H54 (cell line): ENCODE measurements around the gene SPACA6.

ENCODE experiments used
- DNase-seq: peaks from one replicate; pipeline ENCODE4 v3.0.0; 2011; ENCODE audit warnings: low spot score, mixed read lengths; ENCODE audit not compliant: insufficient read length
- FAIRE-seq: peaks from 3 replicates; lab custom pipeline; 2011; peaks lifted over from hg19 to GRCh38; lab: Jason Lieb, UNC
- POLR2A ChIP-seq: IDR thresholded peaks from 2 replicates; pipeline ENCODE4 v1.6.1; 2011; ENCODE audit warnings: low read depth, mild to moderate bottlenecking, low read length

SPACA6 gene

GRCh38 chr19:51693819-51694218 lies 689 bp downstream of the SPACA6 start:
- no peak for FAIRE-seq
- DNase-seq, result no peak
- TF ChIP-seq POLR2A, result no peak

DNA sequence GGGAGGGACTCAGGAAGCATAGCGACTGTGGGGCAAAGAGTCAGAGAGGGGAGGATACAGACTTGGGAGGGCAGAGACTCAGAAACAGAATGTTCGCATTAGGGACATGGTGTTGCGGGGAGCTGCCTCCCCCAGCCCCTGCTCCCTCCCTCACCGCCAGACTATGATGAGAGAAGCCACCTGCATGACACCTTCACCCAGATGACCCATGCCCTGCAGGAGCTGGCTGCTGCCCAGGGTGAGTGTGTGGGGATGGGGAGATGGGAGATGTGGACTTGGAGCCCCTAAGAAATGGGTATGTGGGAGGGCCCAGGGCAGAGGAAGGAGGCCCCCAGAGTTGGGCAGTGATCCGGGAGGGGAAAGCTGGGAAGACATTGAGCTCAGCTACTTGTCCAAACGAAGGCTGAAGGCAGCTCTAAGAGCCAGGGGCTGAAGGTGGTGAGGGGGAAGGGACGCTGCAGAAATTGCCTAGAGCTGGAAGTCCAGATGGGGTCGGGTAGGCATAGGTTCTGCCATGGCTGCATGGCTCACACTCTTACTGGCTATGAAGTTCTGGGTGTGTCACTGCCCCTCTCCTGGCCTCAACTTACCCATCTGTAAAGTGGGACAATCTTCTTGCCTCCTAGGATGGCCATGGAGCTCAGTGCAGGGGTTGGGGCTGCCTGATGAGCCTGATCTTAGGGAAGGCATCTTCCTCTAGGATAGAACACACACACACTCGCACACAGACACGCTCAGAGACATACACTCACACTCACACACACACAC lies 1.4 kb downstream of the SPACA6 start:
- no peak for DNase-seq
- FAIRE-seq, result no peak
- no peak for TF ChIP-seq POLR2A

GRCh38 chr19:51695088-51695487 lies 2.0 kb downstream of the SPACA6 start:
- no peak for FAIRE-seq
- TF ChIP-seq POLR2A, result no peak

GRCh38 chr19:51695702-51696315 lies 2.7 kb downstream of the SPACA6 start:
- TF ChIP-seq POLR2A, result no peak
- no peak for DNase-seq
- FAIRE-seq, result no peak

More at GRCh38 chr19:51695088-51695487, 2.0 kb downstream of the SPACA6 start:
- DNase-seq, result no peak

DNA sequence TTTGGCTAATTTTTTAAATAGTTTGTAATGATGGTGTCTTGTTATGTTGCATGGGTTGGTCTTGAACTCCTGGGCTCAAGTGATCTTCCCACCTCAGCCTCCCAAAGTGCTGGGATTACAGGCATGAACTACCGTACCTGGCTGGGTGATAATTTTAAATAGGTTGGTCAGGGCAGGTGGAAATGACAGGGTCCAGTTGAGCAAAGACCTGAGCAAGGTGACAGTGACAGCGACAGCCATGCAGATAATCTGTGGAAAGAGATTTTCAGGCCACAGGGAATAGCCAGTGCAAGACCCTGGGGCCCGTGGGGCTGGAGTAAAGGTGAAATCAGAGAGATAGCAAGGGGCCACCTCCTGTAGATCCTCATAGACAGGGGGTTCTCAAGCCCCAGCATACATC lies 3.5 kb downstream of the SPACA6 start:
- no peak for TF ChIP-seq POLR2A
- no peak for DNase-seq
- no peak for FAIRE-seq

- DNase-seq (no peak), FAIRE-seq (no peak)
Observed at GRCh38 chr19:51697169-51697776, 4.1 kb downstream of the SPACA6 start.

DNA sequence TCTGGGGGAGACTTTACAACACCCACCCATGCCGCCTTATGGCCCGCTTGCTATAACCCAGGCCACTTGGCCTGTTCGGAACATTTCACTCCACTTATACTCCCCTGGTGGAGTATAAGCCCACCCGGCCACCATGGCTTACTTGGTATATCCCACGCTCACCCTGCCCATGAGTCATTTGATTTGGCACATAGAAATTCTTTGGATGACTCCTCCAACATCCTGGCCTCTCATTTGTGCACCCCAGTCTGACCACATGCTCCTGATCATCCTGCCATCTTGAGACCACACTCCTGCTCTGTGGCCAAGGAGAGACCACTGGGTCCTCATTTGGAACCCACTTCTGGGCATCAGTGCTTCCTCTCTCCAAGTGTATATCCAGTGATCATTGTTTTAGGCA lies 5.2 kb downstream of the SPACA6 start:
- TF ChIP-seq POLR2A, result no peak
- FAIRE-seq (no peak), DNase-seq (peak; percentile 42)

More at GRCh38 chr19:51697169-51697776, 4.1 kb downstream of the SPACA6 start:
- TF ChIP-seq POLR2A, result no peak

- FAIRE-seq (no peak), DNase-seq (no peak)
- no peak for TF ChIP-seq POLR2A
Observed at GRCh38 chr19:51699170-51699569, 6.0 kb downstream of the SPACA6 start.

DNA sequence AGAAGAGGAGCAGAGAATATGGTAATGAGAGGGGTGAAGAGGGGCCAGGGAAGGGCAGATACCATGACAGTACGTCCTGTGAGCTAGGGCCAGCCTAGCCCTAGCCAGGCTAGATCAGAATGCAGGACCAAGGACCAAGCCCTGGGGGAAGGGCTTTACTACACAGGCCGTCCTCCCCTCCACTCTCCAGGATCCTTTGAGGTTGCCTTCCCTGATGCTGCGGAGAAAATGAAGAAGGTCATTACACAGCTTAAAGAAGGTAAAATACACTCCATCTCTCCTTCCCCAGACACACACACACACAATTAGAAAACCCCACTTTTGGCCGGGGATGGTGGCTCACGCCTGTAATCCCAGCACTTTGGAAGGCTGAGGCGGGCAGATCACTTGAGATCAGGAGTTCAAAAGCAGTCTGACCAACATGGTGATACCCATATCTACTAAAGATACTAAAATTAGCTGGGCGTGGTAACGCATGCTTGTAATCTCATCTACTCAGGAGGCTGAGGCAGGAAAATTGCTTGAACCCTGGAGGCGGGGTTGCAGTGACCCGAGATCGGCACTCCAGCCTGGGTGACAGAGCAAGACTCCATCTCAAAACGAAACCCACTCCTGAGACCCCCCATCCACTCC lies 8.5 kb downstream of the SPACA6 start:
- DNase-seq (no peak), FAIRE-seq (no peak)
- no peak for TF ChIP-seq POLR2A

DNA sequence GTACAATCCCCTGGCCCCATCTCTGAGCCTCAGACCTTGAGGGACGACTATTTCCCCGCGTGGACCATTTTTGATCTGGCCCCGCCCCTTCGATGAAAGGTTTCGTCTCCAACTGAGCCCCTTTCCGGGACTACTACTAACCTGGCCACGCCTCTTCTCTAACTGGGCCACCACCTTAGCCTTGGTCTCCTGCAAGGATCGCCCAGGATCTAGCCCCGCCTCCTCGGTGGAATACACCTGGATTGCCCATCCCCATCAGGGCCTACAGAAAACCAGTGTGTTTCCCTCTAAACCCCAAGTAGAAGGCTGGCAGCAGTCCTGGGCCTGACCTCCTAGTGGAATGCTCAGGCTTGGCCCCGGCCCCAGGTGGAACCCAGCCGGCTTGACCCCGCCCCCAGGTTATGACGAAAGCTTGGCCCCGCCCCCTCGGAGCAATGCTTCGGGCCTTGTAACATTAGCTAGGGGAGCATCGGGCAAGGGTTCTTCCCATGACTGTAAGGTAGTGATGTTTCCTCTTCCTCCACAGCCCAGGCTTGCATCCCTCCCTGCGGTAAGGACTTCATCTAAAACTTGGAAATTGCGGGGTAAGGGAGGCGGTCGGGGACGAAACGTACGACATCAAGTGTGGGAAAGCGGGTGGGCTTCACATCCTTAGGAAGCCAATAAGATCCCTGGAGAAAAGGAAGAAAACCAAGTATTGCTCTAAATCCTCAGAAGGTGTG lies 9.1 kb downstream of the SPACA6 start:
- TF ChIP-seq POLR2A, result no peak
- FAIRE-seq (no peak), DNase-seq (no peak)

DNA sequence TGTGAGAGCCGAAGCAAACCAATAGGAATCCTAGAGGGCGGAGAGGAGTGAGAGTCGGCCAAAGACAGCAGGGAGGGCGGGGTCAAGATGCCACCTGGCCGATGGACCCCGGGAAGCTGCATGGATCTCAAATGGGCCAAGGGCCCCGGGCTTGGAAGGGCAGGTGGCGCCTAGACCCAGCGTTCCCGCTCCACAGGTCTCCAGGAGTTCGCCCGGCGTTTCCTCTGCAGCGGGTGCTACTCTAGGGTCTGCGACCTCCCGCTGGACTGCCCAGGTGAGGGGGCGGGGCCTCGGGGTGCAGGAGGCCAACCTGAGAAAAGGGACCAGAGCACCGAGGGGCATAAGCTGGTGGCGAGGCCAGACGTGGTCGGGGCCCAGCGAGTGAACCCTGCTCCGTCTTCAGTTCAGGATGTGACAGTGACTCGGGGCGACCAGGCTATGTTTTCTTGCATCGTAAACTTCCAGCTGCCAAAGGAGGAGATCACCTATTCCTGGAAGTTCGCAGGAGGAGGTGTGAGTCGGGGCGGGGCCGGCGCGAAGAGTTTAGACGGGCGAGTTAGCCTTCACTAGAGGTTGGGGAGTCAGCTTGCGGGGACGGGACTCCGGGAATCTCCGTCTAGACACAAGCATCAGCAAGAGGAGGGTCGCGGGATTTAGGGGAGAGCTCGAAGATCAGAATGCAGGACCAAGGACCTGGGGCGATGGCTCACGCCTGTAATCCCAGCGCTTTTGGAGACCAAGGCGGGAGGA lies 9.9 kb downstream of the SPACA6 start:
- FAIRE-seq (no peak), DNase-seq (no peak)
- TF ChIP-seq POLR2A, result no peak

- DNase-seq, result no peak
- FAIRE-seq, result no peak
Observed at GRCh38 chr19:51703575-51704515, 10.7 kb downstream of the SPACA6 start.

GRCh38 chr19:51704626-51705025 lies 11.5 kb downstream of the SPACA6 start:
- DNase-seq (no peak), FAIRE-seq (no peak)
- no peak for TF ChIP-seq POLR2A

More at GRCh38 chr19:51703575-51704515, 10.7 kb downstream of the SPACA6 start:
- TF ChIP-seq POLR2A, result no peak
